ENCODE data around the gene CHRNB4.

Gene CHRNB4

GRCh38 chr15:78620527-78621421 lies 20.2 kb downstream of the CHRNB4 start, which contains the start of gene CHRNA3 (continued):
- TF ChIP-seq ZNF561 (tag by site-specific recombination; IDR thresholded peaks at IDR 0.05; ENCODE audit: borderline replicate concordance) (no peak; the same call in 1 of the 2 replicates), ZNF174 (tag by site-specific recombination; IDR thresholded peaks at IDR 0.05) (no peak), ZSCAN16 (tag by site-specific recombination; IDR thresholded peaks at IDR 0.05) (no peak), ZNF280D (tag by site-specific recombination; IDR thresholded peaks at IDR 0.05) (no peak), PRDM1 (tag by site-specific recombination; IDR thresholded peaks at IDR 0.05) (no peak), ZNF140 (tag by site-specific recombination; IDR thresholded peaks at IDR 0.05) (no peak), GFI1B (tag by site-specific recombination; IDR thresholded peaks at IDR 0.05) (no peak), ZNF670 (tag by site-specific recombination; IDR thresholded peaks at IDR 0.05; ENCODE audit: low read depth) (no peak), ZBTB7A (tag by site-specific recombination; IDR thresholded peaks at IDR 0.05; ENCODE audit: low read depth) (no peak), HOXA7 (CRISPR knock-in tag; IDR thresholded peaks at IDR 0.05; ENCODE audit: borderline replicate concordance) (no peak), OSR2 (tag by site-specific recombination; IDR thresholded peaks at IDR 0.05) (no peak), ZNF621 (tag by site-specific recombination; IDR thresholded peaks at IDR 0.05) (no peak), ZNF701 (tag by site-specific recombination; IDR thresholded peaks at IDR 0.05) (no peak), ZBTB26 (tag by site-specific recombination; optimal IDR thresholded peaks at IDR 0.05) (peak; percentile 90), ZNF350 (tag by site-specific recombination; IDR thresholded peaks at IDR 0.05) (no peak), ZNF324 (tag by site-specific recombination; IDR thresholded peaks at IDR 0.05) (no peak), ZNF785 (tag by site-specific recombination; IDR thresholded peaks at IDR 0.05) (no peak), ZNF223 (tag by site-specific recombination; IDR thresholded peaks at IDR 0.05) (no peak), ZNF416 (tag by site-specific recombination; IDR thresholded peaks at IDR 0.05) (no peak), ZNF18 (tag by site-specific recombination; IDR thresholded peaks at IDR 0.05) (no peak), ZNF529 (tag by site-specific recombination; IDR thresholded peaks at IDR 0.05; ENCODE audit: insufficient replicate concordance) (no peak), ZNF600 (tag by site-specific recombination; IDR thresholded peaks at IDR 0.05) (no peak), BCL11B (tag by site-specific recombination; IDR thresholded peaks at IDR 0.05; ENCODE audit: low read depth) (no peak), ZNF433 (tag by site-specific recombination; IDR thresholded peaks at IDR 0.05; ENCODE audit: low read depth) (no peak), ZNF19 (tag by site-specific recombination; IDR thresholded peaks at IDR 0.05; ENCODE audit: low read depth) (no peak)
- TF ChIP-seq, protein P1, sequence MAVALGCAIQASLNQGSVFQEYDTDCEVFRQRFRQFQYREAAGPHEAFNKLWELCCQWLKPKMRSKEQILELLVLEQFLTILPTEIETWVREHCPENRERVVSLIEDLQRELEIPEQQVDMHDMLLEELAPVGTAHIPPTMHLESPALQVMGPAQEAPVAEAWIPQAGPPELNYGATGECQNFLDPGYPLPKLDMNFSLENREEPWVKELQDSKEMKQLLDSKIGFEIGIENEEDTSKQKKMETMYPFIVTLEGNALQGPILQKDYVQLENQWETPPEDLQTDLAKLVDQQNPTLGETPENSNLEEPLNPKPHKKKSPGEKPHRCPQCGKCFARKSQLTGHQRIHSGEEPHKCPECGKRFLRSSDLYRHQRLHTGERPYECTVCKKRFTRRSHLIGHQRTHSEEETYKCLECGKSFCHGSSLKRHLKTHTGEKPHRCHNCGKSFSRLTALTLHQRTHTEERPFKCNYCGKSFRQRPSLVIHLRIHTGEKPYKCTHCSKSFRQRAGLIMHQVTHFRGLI (tag by site-specific recombination; IDR thresholded peaks at IDR 0.05), result no peak
- TF ChIP-seq, protein P2, sequence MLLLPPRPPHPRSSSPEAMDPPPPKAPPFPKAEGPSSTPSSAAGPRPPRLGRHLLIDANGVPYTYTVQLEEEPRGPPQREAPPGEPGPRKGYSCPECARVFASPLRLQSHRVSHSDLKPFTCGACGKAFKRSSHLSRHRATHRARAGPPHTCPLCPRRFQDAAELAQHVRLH (tag by site-specific recombination; IDR thresholded peaks at IDR 0.05), result no peak
- TF ChIP-seq, protein P3, sequence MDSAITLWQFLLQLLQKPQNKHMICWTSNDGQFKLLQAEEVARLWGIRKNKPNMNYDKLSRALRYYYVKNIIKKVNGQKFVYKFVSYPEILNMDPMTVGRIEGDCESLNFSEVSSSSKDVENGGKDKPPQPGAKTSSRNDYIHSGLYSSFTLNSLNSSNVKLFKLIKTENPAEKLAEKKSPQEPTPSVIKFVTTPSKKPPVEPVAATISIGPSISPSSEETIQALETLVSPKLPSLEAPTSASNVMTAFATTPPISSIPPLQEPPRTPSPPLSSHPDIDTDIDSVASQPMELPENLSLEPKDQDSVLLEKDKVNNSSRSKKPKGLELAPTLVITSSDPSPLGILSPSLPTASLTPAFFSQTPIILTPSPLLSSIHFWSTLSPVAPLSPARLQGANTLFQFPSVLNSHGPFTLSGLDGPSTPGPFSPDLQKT (IDR thresholded peaks at IDR 0.05; ENCODE audit: borderline replicate concordance, low read depth, low read length), result no peak

Measured in HEK293 (cell line).